NCI-H2196 treated with DMSO at 0.1 percent for 48 hours (cell line): ENCODE measurements around the gene FAM186B.

Experiments used
- DNase-seq: peaks from one replicate; lab custom pipeline; 2025; ENCODE audit not compliant: unreplicated experiment; lab: John Stamatoyannopoulos, UW

Gene FAM186B

DNA sequence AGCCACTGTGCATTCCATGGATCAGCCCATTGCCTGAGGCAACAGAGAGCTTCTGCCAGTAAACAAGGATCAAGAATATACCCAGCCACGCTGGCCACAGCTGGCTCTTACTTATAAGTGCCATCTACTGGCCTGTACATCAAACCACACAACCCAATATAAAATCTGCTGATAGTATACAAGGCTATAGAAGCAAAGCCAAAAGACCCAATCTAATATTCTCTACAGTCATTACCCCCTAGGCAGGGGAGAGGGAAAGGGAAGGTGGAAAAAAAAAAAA, 4.4 kb upstream of the FAM186B start:
- no peak for DNase-seq

DNA sequence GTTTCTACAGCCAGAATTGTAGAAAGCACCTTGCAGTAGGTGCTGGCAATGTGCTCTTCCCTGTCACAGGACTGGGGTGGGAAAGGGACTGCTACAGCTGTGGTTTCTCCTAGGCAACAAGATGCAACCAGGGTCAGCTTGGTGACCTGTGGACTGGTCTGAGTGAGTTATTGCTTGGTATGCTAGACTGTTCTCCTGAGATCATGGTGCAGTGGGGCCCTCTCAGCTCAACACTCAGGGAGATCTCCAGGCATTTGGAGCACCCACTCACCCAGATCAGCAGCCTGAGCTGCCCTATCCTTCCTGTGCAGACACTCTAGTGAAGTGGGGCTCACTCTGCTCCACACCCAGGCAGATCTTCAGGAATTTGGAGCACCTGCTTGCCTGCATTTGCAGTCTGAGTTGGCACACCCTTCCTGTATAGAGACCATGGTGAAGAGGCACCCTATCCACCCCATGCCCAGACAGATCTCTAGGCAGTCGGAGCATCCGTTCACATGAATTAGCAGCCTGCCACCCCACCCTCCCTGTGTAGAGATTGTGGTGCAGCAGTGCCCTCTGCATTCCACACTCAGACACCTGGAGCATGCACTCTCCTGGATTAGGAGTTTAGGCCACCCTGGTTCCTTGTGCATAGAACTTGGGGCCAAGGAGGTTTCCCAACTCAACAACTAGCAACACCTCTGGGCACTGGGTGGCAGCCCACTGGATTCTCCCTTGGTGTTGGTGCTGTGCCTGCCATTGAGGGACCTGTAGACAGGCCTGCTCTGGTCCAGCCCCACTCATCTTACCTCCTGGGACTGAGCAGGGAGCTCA, 3.8 kb upstream of the FAM186B start:
- DNase-seq, result no peak

DNA sequence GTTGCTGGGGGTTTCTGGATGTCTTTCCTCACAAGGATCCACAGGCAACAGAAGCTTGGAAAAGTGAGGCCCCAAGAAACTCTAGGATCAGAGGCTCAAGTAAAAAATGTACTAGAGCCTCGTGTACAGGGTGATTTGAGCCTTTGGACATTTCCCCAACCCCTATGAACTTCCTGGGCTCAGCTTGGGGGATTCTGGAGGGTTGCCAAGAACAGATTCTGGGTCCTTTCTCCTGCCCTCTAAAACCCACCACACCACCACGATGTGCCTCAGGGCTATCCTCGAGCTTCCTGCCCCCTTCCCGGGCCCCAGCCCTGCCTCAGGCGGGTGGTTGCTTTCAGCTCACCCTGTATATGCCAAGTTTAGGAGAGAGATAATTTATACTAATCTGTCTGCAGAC, 583 bp downstream of the FAM186B start:
- no peak for DNase-seq

DNA sequence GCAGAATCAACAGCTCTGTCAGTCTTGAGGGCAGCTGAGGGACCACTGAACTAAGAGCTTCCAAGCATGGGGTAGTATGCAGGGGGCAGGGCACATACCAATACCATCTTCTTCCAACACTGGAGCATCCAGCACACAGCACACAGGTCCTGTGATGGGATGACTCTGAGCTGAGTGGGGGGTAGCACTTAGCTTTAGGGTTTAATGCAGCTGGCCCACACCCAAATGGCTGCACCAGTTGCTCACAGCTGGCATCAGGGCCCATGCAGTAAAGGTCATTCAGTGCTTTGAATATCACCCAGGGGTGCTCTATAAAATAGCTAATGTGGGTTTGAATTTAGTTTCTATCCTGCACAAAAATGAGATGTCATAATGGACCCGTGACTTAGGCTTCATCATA, 1.7 kb downstream of the FAM186B start:
- no peak for DNase-seq

DNA sequence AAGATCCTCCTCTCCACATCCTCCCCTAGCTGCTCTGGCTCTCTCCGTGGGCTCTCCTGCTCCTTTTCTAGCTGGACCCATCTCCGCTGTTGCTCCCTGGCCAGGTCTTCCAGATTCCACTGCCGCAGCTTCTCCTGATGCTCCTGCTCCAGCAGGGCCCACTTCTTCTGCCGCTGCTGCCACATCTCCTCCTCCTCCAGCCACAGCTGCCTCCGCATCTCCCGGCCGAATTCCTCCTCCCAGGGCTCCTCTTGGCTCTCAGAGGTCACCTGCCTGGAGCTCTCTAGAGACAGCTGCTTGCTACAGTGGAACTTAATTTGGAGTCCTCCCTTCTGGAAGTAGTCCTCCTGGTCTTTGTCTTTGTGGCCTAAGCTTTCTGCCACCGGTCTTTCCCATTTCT, 5.5 kb downstream of the FAM186B start:
- no peak for DNase-seq

DNA sequence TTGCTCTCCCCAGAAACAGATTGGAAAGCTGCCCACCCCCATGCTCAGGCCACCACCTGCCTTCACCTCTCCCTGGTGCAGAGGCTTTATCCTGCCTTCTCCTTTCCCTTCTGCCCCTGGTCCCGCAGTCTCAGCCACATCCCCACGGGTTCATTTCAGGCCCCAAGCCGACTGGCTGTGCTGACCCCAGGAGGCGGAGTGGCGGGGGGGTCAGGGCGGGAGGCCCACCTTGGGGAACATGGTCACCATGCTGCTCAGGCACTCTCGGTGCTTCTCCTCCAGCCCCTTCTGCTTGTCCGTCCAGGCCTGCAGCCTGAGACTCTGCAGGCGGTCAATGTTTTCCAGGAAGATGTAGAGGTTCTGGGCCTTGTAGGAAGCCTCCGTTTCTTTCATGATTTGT, 6.9 kb downstream of the FAM186B start:
- no peak for DNase-seq

DNA sequence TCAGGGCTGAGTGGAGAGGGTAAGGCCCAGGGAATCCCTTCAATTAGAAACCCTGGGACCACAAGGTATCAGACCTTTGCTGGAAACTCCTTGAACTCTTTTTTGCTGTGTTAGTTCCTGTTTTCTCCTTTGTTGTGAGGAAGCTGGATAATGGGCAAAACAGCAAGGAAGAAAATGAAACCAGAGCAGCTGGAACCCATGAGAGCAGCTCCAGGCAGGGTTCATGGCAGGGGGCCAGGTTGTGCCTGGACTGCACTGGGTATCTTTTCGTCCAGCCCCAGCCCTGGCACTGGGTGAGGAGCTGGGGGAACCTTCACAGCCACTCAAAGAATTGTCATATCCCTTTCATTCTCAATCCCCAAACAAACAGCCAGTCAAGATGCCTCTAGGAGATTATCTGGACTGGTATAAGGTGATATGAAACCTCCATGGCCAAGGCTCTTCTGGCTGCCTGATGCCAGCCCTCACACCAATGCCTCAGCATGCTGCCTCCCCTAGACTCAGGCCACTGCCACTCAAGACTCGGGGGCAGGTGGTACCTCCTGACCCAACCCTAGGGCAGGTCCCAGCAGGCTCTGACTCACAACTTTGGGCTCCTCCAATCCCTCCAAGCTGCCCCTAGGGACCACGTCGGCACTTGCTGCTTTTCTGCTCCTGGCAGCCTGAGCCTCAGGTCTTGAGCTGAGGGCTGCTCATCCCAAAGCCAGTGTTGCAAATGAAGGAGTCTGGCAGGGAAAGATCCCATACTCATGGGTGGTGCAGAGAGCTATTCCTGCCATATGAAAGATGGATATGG, 16.5 kb downstream of the FAM186B start:
- peak; percentile 38 for DNase-seq

DNA sequence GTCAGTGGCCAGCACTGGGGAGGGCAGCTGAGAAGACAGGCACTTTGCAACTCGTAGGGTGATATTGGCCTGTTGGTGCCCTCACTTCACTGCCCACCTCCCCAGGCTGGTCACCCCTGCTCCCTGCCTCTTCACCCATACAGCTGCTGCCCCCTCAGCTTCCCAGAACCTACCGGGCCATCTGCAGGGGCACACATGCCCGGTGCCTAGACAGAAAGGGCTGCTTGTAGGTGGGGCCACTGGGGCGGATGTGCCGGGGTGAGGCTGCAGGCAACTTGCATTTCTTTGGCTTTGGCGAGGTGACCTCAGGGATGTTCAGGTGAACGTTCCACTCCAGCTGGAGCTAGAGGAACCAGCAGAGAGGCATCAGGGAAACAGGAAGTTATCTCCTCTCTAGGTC, 17.2 kb downstream of the FAM186B start:
- no peak for DNase-seq

DNA sequence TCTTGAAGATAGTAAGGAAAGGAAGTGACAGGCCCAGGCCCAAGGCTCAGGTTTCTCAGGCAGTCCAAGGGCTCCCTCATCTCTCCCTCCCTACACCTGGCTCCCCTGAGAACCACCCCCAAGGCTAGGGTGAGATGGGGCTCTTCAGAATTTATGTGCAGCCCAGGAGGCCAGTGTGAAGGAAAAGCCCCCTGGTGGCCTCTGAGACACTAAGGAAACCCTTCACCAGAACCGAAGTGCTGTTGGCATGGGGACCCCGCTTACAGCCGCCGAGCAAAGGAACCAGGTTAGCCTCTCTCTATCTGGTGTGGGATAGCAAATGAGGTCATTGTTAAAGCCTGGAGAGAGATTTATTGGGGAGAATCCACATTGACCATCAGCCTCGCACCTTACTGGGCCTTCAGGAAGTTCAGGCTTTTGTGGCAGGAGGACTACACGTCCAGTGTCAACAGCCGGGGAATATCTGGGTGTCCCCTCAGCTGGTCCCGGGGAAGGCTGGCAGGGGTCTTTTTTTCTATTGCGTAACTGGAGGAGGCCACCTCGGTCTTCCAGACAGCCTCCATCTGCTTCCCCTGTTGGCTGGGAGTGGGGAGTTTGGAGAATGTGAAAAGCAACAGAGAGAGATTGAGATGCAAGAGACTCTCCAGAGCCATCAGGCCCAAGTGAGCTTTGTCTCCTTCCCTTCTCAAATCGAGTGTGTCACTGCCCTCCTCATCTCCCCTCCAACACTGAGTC, 18.1 kb downstream of the FAM186B start:
- no peak for DNase-seq

DNA sequence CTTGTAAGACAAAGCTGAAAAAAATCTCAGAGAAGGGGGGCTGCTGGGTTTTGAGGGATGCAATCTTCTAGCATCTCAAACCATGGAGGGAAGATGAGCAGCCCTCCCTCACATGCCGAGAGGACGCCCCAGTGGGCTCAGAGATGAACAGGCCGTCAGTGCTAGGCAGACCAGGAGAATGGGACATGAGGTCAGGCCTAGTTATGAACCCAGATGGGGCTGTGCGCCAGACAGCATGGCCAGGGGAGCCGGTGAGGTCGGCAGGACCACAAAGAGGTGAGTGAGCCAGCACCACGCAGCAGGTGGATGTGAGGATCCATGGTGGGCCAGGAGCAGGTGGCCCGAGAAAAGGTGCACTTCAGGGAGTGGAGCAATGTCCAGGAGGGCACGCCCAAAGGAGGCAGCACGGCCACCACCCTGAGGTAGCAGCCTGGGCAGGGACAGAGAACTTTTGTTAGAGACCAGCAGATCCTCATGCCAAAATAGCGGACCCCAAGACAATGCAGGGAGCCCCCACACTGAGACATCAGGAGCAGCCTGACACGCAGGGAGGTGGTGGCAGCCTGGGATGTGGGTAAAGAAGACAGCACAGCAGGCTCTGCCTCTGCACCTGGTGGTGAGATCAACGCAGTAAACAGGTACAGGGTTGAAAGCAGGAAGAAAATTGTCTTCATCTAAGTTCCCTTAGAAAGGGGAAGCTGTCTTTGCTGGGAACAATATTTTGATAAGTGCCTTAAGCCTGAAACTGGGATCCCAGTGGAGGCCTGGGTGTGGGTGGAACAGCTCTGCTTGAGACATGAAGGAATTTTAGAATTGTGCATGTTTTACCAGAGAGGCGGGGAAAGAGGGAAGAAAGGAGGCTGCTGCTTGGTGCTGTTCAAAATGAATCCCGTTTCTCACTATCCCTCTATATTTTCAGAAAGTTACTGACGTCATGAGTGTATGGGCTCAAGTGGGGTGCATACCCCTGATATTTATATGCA, 19.7 kb downstream of the FAM186B start:
- no peak for DNase-seq

DNA sequence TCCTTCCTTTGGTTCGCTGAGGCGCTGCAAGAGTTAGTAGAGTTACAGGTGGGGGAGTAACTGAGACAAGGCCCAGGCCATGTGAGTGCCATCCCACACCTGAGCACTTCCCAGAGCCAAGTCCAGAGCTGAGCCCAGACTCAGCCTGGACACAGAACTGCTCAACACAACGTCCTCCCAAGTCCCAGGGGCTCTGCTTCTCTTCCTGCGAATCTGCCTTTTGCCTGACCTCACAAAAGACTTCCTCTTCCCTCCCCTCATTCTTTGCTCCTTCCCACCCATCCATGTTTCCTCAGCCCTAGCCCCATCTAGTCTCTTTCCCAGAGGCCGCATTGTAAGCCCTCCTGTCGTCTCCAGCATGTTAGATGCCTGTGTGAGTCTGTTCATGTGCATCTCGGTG, 20.8 kb downstream of the FAM186B start:
- DNase-seq, result no peak

DNA sequence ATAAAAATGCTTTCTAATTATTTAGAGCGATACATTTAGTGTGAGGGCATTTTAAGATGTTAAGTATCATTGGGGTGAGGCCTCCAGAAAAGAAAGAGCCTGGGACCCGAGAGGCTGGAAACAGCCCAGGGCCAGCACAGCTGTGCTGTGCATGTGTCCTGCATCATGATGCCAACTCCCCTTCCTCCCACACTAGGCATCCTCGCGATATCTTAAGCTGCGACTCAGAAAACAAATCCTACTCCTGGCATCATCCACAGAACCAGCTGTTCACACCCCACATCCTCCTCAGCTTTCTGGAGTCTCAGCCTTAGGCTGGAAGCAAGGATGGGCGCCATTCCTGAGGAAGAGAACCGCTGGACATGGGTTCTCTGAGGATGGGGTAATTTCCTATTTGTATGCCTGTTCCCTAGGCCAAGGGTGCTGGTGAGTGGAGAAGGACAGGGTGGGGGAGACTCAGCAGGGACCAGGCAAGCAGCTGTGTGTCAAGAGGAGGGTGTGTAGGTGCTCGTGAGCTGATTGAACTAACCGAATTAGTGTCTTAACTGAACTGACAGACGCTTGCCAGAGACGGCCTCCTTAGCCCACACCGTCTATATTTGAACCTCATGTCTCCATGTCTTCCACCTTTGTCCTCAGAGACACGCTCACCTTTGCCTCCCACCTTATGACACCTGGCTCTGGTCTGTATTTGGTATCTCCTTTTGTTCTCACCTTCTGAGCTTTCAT, 21.9 kb downstream of the FAM186B start:
- no peak for DNase-seq

DNA sequence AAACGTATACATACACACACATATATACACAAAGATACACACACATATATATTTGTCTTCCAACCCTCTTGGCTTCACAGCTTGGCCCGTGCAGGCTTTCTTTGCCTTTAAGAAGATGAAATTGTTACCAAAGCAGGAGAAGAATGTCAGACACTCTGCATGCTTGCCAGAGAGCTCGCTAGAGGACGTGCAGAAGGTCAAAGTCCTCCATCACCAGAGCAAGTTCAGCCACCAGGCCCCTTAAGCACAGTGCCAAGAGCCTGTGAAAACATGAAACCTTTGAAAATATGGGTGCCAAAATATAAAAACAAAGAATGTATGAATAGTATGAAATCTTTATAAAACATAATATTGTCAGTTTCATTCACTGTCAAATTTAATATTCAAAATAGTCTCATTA, 22.6 kb downstream of the FAM186B start:
- no peak for DNase-seq

DNA sequence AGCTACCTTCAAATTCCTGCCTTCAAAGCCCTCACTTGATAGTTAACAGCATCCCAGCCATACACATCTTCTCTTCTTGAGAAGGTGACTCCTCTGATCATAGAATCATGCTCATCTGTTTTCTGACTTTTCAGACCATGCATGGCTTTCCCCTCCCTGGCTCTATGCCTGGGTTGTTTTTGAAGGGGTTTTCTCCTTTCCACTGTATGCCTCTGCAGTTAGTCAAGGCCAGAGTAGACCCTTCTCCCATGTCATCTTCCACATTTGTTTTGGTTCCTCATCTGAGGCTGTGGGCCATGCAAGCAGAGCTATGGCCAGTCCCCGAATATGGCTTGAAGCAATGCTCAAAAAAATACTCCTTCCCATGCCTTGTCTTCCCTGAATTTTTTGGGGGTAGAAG, 23.2 kb downstream of the FAM186B start:
- no peak for DNase-seq

DNA sequence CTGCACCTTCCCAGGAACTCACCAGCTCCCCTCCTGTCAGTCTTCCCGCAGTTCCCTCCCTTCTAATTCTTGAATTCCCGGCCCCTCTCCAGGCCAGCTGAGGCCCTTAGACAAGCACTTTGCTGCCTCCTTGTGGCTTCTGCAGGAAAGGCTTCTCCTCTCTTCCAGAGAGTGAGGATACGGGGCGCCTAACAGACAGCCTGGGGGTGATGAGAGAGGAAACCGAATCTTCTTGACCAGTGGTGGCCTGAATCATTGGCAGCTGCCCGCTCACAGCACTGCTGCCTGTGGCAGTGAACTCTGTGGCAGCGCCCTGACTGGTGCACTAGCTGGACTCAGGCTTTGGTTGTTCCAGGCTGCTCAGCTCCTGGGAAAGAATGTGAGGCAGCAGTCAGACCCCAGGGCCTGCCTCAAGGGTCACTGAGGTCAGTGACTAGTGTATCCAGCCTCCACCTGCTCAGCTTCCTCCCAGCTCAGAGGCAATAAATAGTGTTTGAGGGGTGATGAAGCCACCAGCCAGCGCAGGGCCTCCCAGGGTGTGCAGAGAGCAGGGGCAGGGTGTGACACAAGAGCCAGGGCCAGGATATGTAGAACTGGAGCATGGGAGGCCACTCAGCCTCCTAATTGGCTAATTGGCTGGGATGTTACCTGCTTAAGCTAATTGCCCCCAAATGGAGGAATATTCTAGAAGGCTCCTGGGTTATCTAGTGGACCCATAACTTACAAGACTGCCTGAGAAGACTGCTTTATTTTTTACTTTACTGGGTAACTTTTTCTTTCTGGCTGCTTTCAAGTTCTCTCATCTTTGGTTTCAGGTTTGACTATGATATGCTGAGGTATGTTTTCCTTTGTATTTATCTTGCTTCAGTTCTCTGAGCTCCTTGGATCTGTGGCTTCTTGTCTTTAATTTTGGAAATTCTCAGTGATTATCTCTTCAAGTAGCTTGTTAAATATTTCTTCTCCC, 24.6 kb downstream of the FAM186B start:
- DNase-seq, result peak; percentile 70

DNA sequence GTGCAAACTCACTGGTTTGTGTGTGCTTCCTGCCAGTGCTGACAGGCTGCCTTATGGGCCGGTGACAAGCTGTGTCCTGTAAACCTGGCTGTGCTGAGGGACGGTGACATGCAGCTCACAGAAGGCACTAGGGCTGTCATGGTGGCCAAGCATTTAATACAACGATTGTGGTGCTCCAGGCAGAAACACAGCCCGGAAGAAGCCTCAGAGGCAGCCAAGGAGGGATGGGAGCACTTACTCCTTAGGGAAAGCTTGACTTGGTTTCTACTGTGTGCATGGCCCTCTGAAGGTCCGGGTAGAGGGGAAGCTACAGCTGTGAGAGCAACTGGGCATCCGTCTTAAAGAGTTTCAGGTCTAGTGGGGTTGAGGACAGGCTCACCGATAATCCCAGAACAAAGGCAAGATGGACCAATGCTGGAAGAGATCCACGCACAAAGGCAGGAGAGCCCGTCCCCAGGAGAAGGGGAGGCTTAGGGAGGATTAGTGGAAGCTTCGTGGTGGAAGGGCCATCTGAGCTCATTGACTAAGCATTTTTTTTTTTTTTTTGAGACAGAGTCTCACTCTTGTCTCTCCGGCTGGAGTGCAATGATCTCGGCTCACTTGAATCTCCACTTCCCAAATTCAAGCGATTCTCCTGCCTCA, 26.8 kb downstream of the FAM186B start:
- DNase-seq, result no peak

DNA sequence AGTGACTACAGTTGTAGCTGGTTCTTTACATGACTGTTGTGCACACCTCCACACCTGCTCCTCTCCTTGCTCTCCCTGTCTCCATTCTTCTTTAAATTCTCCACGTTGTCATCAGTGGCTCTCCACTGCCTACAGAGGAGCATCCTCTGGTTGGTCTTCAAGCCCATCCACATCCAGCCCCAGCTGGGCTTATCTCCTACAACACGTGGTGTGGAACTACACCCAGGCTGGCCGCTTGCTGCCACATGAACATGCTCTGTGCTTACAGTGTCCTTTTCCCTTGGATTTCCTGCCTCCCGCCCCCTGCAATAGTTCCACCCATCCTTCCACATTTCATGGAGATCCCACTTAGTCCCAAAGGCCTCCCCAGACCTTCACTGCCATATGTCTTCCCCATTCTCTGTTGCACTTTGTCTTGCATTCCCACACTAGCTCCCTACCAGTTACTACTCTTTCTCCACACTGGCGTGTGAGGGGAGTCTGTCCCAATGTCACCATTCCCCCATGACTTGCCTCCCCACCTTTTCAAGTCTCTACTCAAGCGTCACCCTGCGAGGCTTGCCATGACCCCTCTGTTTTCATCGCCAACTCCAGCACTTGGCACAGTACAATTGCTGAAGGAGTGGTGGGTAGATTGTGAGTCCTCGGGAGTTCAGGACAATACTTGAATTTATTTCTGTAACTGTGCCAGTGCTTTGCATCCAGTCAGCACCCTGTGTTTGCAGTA, 27.7 kb downstream of the FAM186B start:
- no peak for DNase-seq
